Keratinocyte (primary cell): ENCODE measurements around the gene AUP1. TPM values are rescaled to one million over a fixed set of nuclear protein-coding genes. Genes with fewer than 3 reads are reported as not detected.

Source experiments
- DNase-seq: peaks from one replicate; pipeline ENCODE4 v3.0.0-alpha.2; 2011; ENCODE audit warnings: low read depth, missing footprints, low spot score
- FAIRE-seq: peaks from 2 replicates; lab custom pipeline; 2011; peaks lifted over from hg19 to GRCh38; lab: Jason Lieb, UNC
- H2AFZ ChIP-seq: 2 replicates; pipeline ENCODE4 v1.6.0; 2012; ENCODE audit warnings: low read length, control low read depth, inconsistent platforms; ENCODE audit not compliant: control insufficient read depth
- H3K27ac ChIP-seq: 2 replicates; pipeline ENCODE4 v1.5.1; 2011; ENCODE audit warnings: low read length; ENCODE audit not compliant: control insufficient read depth, insufficient read depth
- H3K27me3 ChIP-seq: 3 replicates; pipeline ENCODE4 v1.6.0; 2011; ENCODE audit warnings: low read length; ENCODE audit not compliant: control insufficient read depth, insufficient read depth; ENCODE audit errors: extremely low read depth
- H3K36me3 ChIP-seq, 2 experiments: 2 replicates in 1 of 2; 3 replicates in 1 of 2; pipeline ENCODE4 v1.5.1; 2011; ENCODE audit warnings: low read length in 2 of 2, mild to moderate bottlenecking in 1 of 2; ENCODE audit not compliant: control insufficient read depth in 2 of 2, insufficient read depth in 2 of 2; ENCODE audit errors: extremely low read depth in 1 of 2
- H3K4me1 ChIP-seq: 3 replicates; pipeline ENCODE4 v1.5.1; 2011; ENCODE audit warnings: low read length; ENCODE audit not compliant: control insufficient read depth, insufficient read depth; ENCODE audit errors: extremely low read depth
- H3K4me2 ChIP-seq: 3 replicates; pipeline ENCODE4 v1.6.0; 2011; ENCODE audit warnings: low read depth, low read length; ENCODE audit not compliant: control insufficient read depth, insufficient read depth; ENCODE audit errors: extremely low read depth
- H3K4me3 ChIP-seq, 3 experiments: fragments of 200-600 bp in 1 of 3; sonication (generic) in 1 of 3; 2 replicates in 2 of 3; 3 replicates in 1 of 3; pipeline ENCODE4 v1.5.1; 2011 to 2016; ENCODE audit warnings: low read length in 3 of 3, mild to moderate bottlenecking in 3 of 3, control low read depth in 2 of 3, inconsistent platforms in 1 of 3, low read depth in 1 of 3, mixed read lengths in 1 of 3, mixed run types in 1 of 3, moderate library complexity in 1 of 3; ENCODE audit not compliant: control insufficient read depth in 2 of 3, insufficient read depth in 2 of 3; ENCODE audit errors: extremely low read depth in 1 of 3
- H3K79me2 ChIP-seq: 2 replicates; pipeline ENCODE4 v1.6.0; 2012; ENCODE audit warnings: low read length; ENCODE audit not compliant: control insufficient read depth, insufficient read depth
- H3K9ac ChIP-seq: 3 replicates; pipeline ENCODE4 v1.6.0; 2011; ENCODE audit warnings: low read length; ENCODE audit not compliant: control insufficient read depth, insufficient read depth; ENCODE audit errors: extremely low read depth
- H3K9me1 ChIP-seq: 3 replicates; pipeline ENCODE4 v1.6.0; 2011; ENCODE audit warnings: low read length; ENCODE audit not compliant: control insufficient read depth, insufficient read depth; ENCODE audit errors: extremely low read depth
- H3K9me3 ChIP-seq: 2 replicates; pipeline ENCODE4 v1.5.1; 2012; ENCODE audit warnings: low read depth, low read length; ENCODE audit not compliant: control insufficient read depth
- H4K20me1 ChIP-seq: 3 replicates; pipeline ENCODE4 v1.6.0; 2011; ENCODE audit warnings: low read length; ENCODE audit not compliant: control insufficient read depth, insufficient read depth; ENCODE audit errors: extremely low read depth
- EZH2 ChIP-seq: IDR thresholded peaks from one replicate; pipeline ENCODE4 v1.6.1; 2012; ENCODE audit warnings: inconsistent platforms, mild to moderate bottlenecking, low read length, moderate library complexity
- dilution Hi-C: fragments of 300-500 bp; cut with MboI; formaldehyde crosslinking; loops from one replicate; pipeline ENCODE4 v1.7.0; 2020; ENCODE audit warnings: low sequenced_read_pairs; ENCODE audit not compliant: extremely low pct_ligation_motif_present
- polyA plus RNA-seq, 5 experiments: library from polyadenylated mRNA; depleted of rRNA in 3 of 5; stranded (reverse) in 3 of 5; stranded (forward) in 1 of 5; unstranded in 1 of 5; fragments of >200 nt; gene quantifications; 1 replicate in 1 of 5; 2 replicates in 3 of 5; 3 replicates in 1 of 5; pipeline versions ENCODE4 v1.2.1 to v1.2.3, GENCODE V29; 2011 to 2012; ENCODE audit warnings: missing spikeins in 2 of 5, low read depth in 1 of 5, low replicate concordance in 1 of 5
- TF ChIP-seq, protein P1 (sequence below), 3 experiments: IDR thresholded peaks in 1 of 3; conservative IDR thresholded peaks in 1 of 3; optimal IDR thresholded peaks in 1 of 3; 2 replicates in 2 of 3; 3 replicates in 1 of 3; pipeline versions ENCODE3 to v1.5.1; 2011; ENCODE audit warnings: low read length in 3 of 3, mild to moderate bottlenecking in 3 of 3, moderate library complexity in 2 of 3, control low read depth in 1 of 3, inconsistent platforms in 1 of 3; ENCODE audit not compliant: insufficient read depth in 2 of 3; ENCODE audit errors: extremely low read depth in 1 of 3

The AUP1 gene
- polyA plus RNA-seq, 1 donor (not counting 4 experiments of a cell fraction or from before 2014, with no cell fraction given) = 94.9 TPM

DNA sequence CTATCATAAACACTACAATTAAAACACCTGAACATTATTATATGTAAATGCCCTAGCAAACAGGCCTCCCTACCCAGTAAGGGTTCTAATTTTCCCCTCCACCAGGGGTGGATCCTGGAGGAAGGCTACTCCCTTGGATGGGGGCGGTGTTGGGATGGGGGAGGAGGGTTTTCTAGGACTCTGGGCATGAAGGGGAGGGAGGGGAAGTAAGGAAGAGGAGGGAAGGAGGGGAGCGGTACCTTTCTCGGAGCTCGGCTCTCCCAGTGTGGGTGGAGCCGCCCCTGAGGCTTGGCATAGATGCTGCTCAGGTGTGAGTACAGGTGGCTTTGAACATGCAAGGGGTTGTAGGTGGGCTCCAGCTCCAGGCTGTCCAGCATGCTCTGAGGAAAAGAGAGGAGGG is 30.4 kb upstream of the AUP1 start:
- dilution Hi-C loops = no loop called here
- Histone ChIP-seq H3K27ac (no peak overlapping the region), H3K36me3 (no peaks in the 10 kb centered on the region), H3K4me1 (peaks cover 33% of the 10 kb centered on the region), H3K4me2 (peak overlapping the region; percentile 49), H3K9me1 (no peaks in the 10 kb centered on the region), H3K79me2 (no peaks in the 10 kb centered on the region), H3K27me3 (peaks cover 6% of the 10 kb centered on the region), H3K9me3 (no peaks in the 10 kb centered on the region), H4K20me1 (no peaks in the 10 kb centered on the region), H2AFZ (no peak overlapping the region), H3K9ac (no peak overlapping the region), H3K4me3 (no peak overlapping the region)
- no peak for TF ChIP-seq EZH2
- TF ChIP-seq, protein P1, sequence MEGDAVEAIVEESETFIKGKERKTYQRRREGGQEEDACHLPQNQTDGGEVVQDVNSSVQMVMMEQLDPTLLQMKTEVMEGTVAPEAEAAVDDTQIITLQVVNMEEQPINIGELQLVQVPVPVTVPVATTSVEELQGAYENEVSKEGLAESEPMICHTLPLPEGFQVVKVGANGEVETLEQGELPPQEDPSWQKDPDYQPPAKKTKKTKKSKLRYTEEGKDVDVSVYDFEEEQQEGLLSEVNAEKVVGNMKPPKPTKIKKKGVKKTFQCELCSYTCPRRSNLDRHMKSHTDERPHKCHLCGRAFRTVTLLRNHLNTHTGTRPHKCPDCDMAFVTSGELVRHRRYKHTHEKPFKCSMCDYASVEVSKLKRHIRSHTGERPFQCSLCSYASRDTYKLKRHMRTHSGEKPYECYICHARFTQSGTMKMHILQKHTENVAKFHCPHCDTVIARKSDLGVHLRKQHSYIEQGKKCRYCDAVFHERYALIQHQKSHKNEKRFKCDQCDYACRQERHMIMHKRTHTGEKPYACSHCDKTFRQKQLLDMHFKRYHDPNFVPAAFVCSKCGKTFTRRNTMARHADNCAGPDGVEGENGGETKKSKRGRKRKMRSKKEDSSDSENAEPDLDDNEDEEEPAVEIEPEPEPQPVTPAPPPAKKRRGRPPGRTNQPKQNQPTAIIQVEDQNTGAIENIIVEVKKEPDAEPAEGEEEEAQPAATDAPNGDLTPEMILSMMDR (optimal IDR thresholded peaks at IDR 0.05 in 1 of 3, IDR thresholded peaks at IDR 0.05 in 1 of 3, conservative IDR thresholded peaks at IDR 0.05 in 1 of 3; ENCODE audit: extremely low read depth in 1 of 3, insufficient read depth in 2 of 3, low read length in 3 of 3) = no peak
- peak; percentile 34 for FAIRE-seq
- no peak for DNase-seq

DNA sequence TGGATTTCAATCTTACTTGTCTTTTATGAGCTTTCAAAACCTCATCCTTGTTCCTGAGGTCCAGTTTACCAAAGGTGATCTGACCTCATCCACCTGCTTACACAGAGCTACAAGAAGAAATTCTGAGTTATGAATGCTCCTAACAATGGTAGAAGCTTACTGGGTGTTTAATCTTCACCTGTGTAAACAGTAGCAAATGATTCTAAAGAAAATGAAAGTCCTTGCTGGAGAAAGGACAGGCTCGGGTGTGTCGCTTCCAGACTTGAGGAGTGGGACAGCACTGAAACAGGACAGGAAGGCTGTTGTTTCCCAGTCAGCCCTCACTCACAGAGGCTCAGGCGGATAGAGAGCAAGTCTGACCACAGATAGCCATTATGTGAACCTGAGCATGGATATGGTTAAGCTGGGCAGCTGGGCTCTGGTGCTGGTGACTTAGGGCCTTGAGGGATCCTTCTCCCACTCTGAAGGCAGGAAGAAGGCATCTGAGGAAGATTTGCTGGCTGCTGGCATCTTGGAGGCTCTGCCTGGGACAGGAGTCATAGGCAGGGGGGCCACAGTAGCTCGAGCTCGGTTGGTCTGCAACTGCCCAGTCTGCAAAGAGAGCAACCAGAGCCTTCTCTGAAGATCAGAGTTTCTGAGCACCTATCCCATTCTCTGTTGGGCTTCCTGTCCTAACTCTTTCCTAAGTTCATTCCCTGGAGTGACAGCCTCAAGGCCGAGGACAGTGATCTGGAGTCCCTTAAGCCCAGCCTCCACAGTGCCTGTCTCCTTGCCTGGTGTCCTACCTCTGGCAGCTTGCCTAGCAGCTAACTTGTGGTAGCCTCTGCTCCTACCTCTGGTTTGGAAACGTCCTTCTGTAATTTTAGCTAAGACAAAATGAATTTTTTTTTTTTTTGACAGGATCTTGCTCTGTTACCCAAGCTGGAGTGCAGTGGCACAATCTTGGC is 29.1 kb upstream of the AUP1 start:
- no peak for DNase-seq
- no peaks in the 10 kb centered on the region for H3K79me2 ChIP-seq
- H3K9me3 ChIP-seq = no peaks in the 10 kb centered on the region
- no peak overlapping the region for H2AFZ ChIP-seq
- H3K9me1 ChIP-seq = no peaks in the 10 kb centered on the region
- H3K36me3 ChIP-seq = no peaks in the 10 kb centered on the region
- H3K4me3 ChIP-seq = no peak overlapping the region
- no peak overlapping the region for H3K27ac ChIP-seq
- no peaks in the 10 kb centered on the region for H4K20me1 ChIP-seq
- TF ChIP-seq, protein P1 (optimal IDR thresholded peaks at IDR 0.05 in 1 of 3, IDR thresholded peaks at IDR 0.05 in 1 of 3, conservative IDR thresholded peaks at IDR 0.05 in 1 of 3; ENCODE audit: extremely low read depth in 1 of 3, insufficient read depth in 2 of 3, low read length in 3 of 3) = no peak
- TF ChIP-seq EZH2 = no peak
- H3K4me1 ChIP-seq = peaks cover 21% of the 10 kb centered on the region
- peaks cover 16% of the 10 kb centered on the region for H3K27me3 ChIP-seq
- no peak overlapping the region for H3K9ac ChIP-seq
- H3K4me2 ChIP-seq = no peak overlapping the region
- dilution Hi-C loops = no loop called here
- no peak for FAIRE-seq
